Caco-2 (cell line): ENCODE data around the gene RALGAPB. TPM values are rescaled to one million over a fixed set of nuclear protein-coding genes. Genes with fewer than 3 reads are reported as not detected.
A peak's percentile ranks its signal among the peaks of the same experiment; 100 is the strongest.

Experiments
- BruUV-seq: library from RNA; stranded (reverse); fragments of 400-500 nt; replicated peaks from 2 replicates; lab custom pipeline; 2021; lab: Mats Ljungman, UMichigan
- CTCF ChIA-PET: fragments of 300-600 bp; sonication (Branson Sonifier 250); formaldehyde crosslinking; loops from one replicate; lab custom pipeline; 2022; ENCODE audit warnings: antibody characterized with exemption; lab: Charles Lee
- POLR2A ChIA-PET: fragments of 300-600 bp; sonication (Branson Sonifier 250); formaldehyde crosslinking; loops from one replicate; lab custom pipeline; 2022; ENCODE audit warnings: antibody characterized with exemption; lab: Charles Lee
- DNase-seq, 2 experiments: peaks; one replicate each; pipeline versions ENCODE4 v3.0.0 to v3.0.0-alpha.2; 2020 to 2022
- H3K27me3 ChIP-seq: replicated peaks from 2 replicates; pipeline ENCODE4 v1.6.0; 2011; ENCODE audit warnings: low read length; ENCODE audit not compliant: control insufficient read depth, insufficient read depth
- H3K36me3 ChIP-seq: 2 replicates; pipeline ENCODE4 v1.5.1; 2011; ENCODE audit warnings: low read length; ENCODE audit not compliant: control insufficient read depth, insufficient read depth
- H3K4me1 ChIP-seq: fragments of 250-450 bp; sonication (Bioruptor Pico); 2 replicates; pipeline ENCODE4 v1.5.1; 2020; ENCODE audit warnings: mild to moderate bottlenecking
- H3K4me3 ChIP-seq: 2 replicates; pipeline ENCODE4 v1.5.1; 2011; ENCODE audit warnings: low read depth, mild to moderate bottlenecking, control low read depth, low read length
- H3K9me3 ChIP-seq: fragments of 250-450 bp; sonication (Bioruptor Pico); 2 replicates; pipeline ENCODE4 v1.5.1; 2020; ENCODE audit warnings: mild to moderate bottlenecking, moderate library complexity
- H3K27ac Mint-ChIP-seq: one replicate; pipeline ENCODE4 v1.8.0; 2022; ENCODE audit warnings: mixed read lengths; ENCODE audit not compliant: unreplicated experiment
- H3K27me3 Mint-ChIP-seq: one replicate; pipeline ENCODE4 v1.8.0; 2022; ENCODE audit warnings: mixed read lengths; ENCODE audit not compliant: insufficient read depth, unreplicated experiment
- H3K36me3 Mint-ChIP-seq: one replicate; pipeline ENCODE4 v1.8.0; 2022; ENCODE audit warnings: mild to moderate bottlenecking, mixed read lengths; ENCODE audit not compliant: insufficient read depth, unreplicated experiment
- H3K4me1 Mint-ChIP-seq: one replicate; pipeline ENCODE4 v1.8.0; 2022; ENCODE audit warnings: low read depth, mixed read lengths; ENCODE audit not compliant: unreplicated experiment
- H3K4me3 Mint-ChIP-seq: one replicate; pipeline ENCODE4 v1.8.0; 2022; ENCODE audit warnings: mild to moderate bottlenecking, moderate library complexity, mixed read lengths; ENCODE audit not compliant: unreplicated experiment
- H3K9me3 Mint-ChIP-seq: one replicate; pipeline ENCODE4 v1.8.0; 2022; ENCODE audit warnings: mixed read lengths; ENCODE audit not compliant: unreplicated experiment
- CTCF ChIP-seq, 2 experiments: fragments of 200-600 bp in 1 of 2; IDR thresholded peaks; 1 replicate in 1 of 2; 2 replicates in 1 of 2; pipeline versions ENCODE4 v1.5.1 to v1.8.0; 2011 to 2022; ENCODE audit warnings: antibody characterized with exemption in 1 of 2, control low read depth in 1 of 2, inconsistent platforms in 1 of 2, low read depth in 1 of 2, low read length in 1 of 2, mild to moderate bottlenecking in 1 of 2, moderate library complexity in 1 of 2; ENCODE audit not compliant: insufficient read depth in 1 of 2, severe bottlenecking in 1 of 2, unreplicated experiment in 1 of 2
- intact Hi-C: fragments of 100-400 bp; cut with micrococcal nuclease; formaldehyde crosslinking; loops from one replicate; pipeline ENCODE4 v1.10.0; 2022; ENCODE audit not compliant: unreplicated experiment
- total RNA-seq: library from RNA; stranded (reverse); gene quantifications from 2 replicates; pipeline ENCODE4 v1.2.3, GENCODE V29; 2022

The RALGAPB gene
- total RNA-seq, 1 experiment from 2014 or later: 69.1 TPM

- TF ChIP-seq CTCF (IDR thresholded peaks at IDR 0.05; ENCODE audit: insufficient read depth in 1 of 2, low read depth in 1 of 2, low read length in 1 of 2, severe bottlenecking in 1 of 2, unreplicated experiment in 1 of 2): no peak
- peaks cover 6% of the 10 kb centered on the region for H3K4me1 ChIP-seq
These were observed 19.6 kb upstream of the RALGAPB start for GRCh38 chr20:38452880-38453624.

GRCh38 chr20:38453941-38454340 is 18.7 kb upstream of the RALGAPB start:
- DNase-seq: peak in 1 of 2 experiments; percentile 38
- H3K36me3 Mint-ChIP-seq: peaks cover 22% of the 10 kb centered on the region
- no peaks in the 10 kb centered on the region for H3K27me3 ChIP-seq
- H3K4me1 ChIP-seq: no peaks in the 10 kb centered on the region
- no peaks in the 10 kb centered on the region for H3K9me3 Mint-ChIP-seq
- BruUV-seq: no TSS peak
- peaks cover 4% of the 10 kb centered on the region for H3K27me3 Mint-ChIP-seq
- no peaks in the 10 kb centered on the region; the same call in 1 of the 2 replicates for H3K36me3 ChIP-seq
- no peak overlapping the region for H3K4me3 ChIP-seq
- H3K4me3 Mint-ChIP-seq: no peak overlapping the region
- H3K9me3 ChIP-seq: no peaks in the 10 kb centered on the region
- H3K4me1 Mint-ChIP-seq: no peaks in the 10 kb centered on the region
- CTCF ChIA-PET: interaction anchor here (1.2 to 2.5 kb wide), 2 partner anchors 18 to 101 kb away, joined by 5 to 15 read pairs; partner anchors contain the start of gene RALGAPB
- TF ChIP-seq CTCF (IDR thresholded peaks at IDR 0.05; ENCODE audit: insufficient read depth in 1 of 2, low read depth in 1 of 2, low read length in 1 of 2, severe bottlenecking in 1 of 2, unreplicated experiment in 1 of 2): no peak
- no peak overlapping the region for H3K27ac Mint-ChIP-seq
- POLR2A ChIA-PET: interaction anchor here (0.7 to 2.2 kb wide), 2 partner anchors 19 kb away, joined by 3 to 9 read pairs; partner anchors contain the start of genes RALGAPB and SNHG17
- intact Hi-C loops: no loop called here

More at GRCh38 chr20:38452880-38453624, 19.6 kb upstream of the RALGAPB start:
- Mint-ChIP-seq H3K27me3 (peaks cover 4% of the 10 kb centered on the region), H3K36me3 (peaks cover 22% of the 10 kb centered on the region), H3K27ac (no peak overlapping the region), H3K9me3 (no peaks in the 10 kb centered on the region), H3K4me1 (peaks cover 6% of the 10 kb centered on the region), H3K4me3 (no peak overlapping the region)
- ChIA-PET POLR2A (interaction anchor here (0.7 to 2.2 kb wide), 3 partner anchors 18 to 20 kb away, joined by 3 to 9 read pairs (median 3); partner anchors contain the start of genes RALGAPB and SNHG17), CTCF (interaction anchor here (1.2 to 2.5 kb wide), 4 partner anchors 18 to 100 kb away, joined by 4 to 15 read pairs (median 5); partner anchors contain the start of genes RALGAPB and SNHG17)
- no peaks in the 10 kb centered on the region for H3K9me3 ChIP-seq
- no peak overlapping the region for H3K4me3 ChIP-seq
- no peaks in the 10 kb centered on the region; the same call in 1 of the 2 replicates for H3K36me3 ChIP-seq
- peak in 1 of 2 experiments; percentile 42 for DNase-seq
- no peaks in the 10 kb centered on the region for H3K27me3 ChIP-seq
- no TSS peak for BruUV-seq
- intact Hi-C loops: no loop called here
